HG03520 (cell line): Measurements from ENCODE around the gene GPATCH3.
"Not testable (repeated sequence)": the region's sequence is repeated elsewhere in the genome, so short reads cannot be mapped to it uniquely, and the experiment has no call there.

Source experiments
- ATAC-seq: cut with Tn5 transposase; IDR thresholded peaks from one replicate; pipeline ENCODE4 v1.9.1; 2021; ENCODE audit warnings: mild to moderate bottlenecking, moderate library complexity; ENCODE audit not compliant: unreplicated experiment

The GPATCH3 gene

GRCh38 chr1:26848941-26849774 lies 51.1 kb downstream of the GPATCH3 start:
- ATAC-seq = no peak

- ATAC-seq = no peak
Observed at GRCh38 chr1:26848499-26848898, 51.8 kb downstream of the GPATCH3 start.

GRCh38 chr1:26847826-26848225 lies 52.4 kb downstream of the GPATCH3 start:
- not testable (repeated sequence) for ATAC-seq

- ATAC-seq = no peak
Observed at GRCh38 chr1:26844424-26845196, 55.7 kb downstream of the GPATCH3 start.
